Tongue (tissue), 2 donors: ENCODE measurements around the gene DIP2C. TPM values are rescaled to one million over a fixed set of nuclear protein-coding genes. Genes with fewer than 3 reads are reported as not detected.
"Not testable (repeated sequence)": the region's sequence is repeated elsewhere in the genome, so short reads cannot be mapped to it uniquely, and the experiment has no call there.

ENCODE experiments used
- DNase-seq: peaks from one replicate; pipeline ENCODE4 v3.0.0-alpha.2; 2015
- total RNA-seq: library from RNA; depleted of rRNA; stranded (reverse); fragments of >200 nt; gene quantifications from one replicate; pipeline ENCODE4 v1.2.3, GENCODE V29; 2014

The DIP2C gene
- total RNA-seq, 1 donor from 2014 or later: 39.0 TPM

DNA sequence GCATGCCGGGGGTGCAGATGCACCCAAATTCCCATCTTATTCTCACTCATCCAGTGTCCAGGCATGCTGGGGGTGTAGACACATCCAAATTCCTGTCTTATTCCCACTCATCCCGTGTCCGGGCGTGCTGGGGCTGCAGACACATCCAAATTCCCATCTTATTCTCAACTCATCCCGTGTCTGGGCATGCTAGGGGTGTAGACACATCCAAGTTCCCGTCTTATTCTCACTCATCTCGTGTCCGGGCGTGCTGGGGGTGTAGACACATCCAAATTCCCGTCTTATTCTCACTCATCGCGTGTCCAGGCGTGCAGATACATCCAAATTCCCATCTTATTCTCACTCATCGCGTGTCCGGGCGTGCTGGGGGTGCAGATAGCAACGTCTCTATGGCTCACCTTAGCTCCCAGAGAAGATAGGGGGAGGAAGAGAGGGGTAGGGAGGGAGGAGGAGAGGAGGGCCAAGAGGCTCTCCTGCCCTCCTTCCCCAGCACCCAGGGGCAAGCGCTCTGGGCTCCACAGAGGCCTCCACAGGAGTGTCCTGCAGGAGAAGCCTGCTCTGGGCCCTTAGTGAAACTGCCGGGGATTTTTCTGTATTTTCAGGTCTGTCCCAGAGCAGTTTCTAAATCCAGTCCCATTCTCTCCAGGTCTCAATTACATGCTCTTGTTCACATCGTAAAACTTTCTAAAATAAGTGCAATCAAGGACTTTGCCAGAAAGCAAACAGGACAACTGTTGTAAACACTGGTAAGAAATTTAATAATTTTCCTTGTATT, 210.8 kb downstream of the DIP2C start:
- no peak for DNase-seq

DNA sequence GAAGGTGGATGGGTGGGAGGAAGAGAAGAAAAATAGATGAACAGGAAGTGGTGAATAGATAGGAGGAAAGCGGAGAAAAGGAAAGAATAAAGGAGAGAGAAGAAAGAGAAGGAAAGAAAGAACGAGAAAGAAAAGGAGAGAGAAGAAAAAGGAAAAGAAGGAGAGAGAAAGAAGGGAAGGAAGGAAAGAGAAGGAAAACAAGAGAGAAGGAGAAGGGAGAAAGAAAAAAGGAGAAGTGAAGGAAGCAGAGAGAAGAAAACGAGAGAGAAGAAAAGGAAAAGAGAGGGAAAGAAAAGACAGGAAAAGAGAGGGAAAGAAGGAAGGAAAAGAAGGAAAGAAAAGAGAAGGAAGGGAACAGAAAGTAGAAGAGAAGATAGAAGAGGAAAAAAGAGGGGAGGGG, 211.8 kb downstream of the DIP2C start:
- DNase-seq: no peak

DNA sequence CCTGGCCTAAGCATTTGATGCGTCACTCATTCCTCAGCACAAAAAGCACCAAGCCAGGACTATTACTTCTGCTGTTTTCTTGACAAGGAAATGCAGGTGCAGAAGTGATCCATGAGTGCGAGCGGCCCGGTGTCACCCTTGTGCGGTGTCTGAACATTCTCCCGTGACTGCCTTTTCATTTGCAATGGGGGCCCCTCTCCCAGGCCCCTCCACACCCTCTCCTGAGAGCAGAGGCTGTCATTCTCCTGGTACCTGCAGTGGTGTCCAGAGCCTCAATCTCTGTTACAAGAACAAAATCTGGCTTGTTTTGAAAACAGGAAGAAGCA, 213.1 kb downstream of the DIP2C start:
- no peak for DNase-seq

DNA sequence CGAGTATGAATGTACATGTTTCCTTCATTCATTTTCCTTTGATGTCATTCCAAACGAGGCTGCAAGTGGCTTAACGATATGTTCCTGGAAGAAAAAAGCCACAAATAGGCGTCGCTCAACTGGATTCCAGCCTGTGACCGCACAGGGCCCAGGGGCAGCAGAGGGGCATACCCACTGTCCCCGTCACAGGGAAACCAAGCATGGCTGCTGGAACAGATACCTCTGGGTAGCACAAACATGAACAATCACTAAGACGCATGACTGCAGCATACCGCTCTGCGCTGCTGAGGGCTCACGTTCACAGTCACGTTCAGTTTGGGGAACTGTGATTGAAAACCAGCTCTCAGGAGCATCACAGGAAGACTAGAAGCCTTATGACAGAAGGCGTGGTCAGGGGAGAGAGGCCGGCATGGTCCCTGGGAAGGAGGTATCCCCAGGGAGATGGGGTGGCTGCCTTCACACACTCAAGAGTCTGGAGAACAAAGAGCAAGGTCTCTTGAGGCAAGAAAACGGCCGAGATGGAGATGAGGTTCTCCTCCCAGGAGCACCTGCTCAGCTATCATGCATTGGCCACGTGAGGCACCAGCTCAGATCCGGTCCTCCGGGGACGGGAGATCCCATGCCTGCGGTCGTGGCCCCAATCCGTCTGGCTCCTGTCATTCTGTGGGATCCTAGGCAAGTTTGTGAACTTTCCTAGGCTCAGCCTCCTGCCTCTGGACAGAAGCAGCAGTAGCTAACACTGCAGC, 213.6 kb downstream of the DIP2C start:
- DNase-seq: no peak

DNA sequence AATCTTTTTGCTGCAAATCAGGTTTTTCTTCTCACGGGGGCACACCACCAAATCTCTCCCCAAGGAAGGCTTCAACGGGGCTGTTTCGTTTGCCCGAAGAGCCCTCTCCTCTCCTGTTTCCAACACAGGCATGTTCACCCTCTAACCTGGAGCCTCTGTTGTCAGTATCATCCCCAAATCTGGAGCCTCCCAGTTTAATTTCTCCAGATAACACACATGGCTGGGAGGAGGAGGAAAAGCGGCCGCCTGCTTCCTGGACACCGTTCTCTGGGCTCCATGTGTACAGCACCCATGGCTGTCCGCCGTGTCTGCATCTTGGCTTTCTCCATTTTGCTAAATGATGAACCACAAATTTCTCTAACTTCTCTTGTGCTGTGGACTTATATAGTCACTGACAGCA, 214.5 kb downstream of the DIP2C start:
- no peak for DNase-seq

DNA sequence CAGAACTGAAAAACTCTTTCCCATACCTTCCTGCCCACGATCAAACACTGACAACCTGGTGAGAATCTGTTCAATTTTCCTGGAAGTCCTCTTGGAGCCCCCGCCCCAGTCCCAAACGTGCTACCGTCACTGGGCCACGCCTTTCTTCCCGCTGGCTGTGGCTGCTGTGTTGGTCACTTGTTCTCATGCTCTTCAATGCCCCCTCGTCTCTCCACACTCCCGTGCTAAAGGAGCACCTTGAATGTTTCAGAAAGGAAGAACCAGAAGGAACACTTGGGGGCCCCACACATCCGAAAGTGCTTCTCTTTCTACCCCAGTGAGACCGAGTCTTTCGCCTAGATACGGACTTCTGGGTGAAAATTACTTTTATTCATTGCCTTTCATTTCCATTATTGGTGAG, 215.1 kb downstream of the DIP2C start:
- no peak for DNase-seq

DNA sequence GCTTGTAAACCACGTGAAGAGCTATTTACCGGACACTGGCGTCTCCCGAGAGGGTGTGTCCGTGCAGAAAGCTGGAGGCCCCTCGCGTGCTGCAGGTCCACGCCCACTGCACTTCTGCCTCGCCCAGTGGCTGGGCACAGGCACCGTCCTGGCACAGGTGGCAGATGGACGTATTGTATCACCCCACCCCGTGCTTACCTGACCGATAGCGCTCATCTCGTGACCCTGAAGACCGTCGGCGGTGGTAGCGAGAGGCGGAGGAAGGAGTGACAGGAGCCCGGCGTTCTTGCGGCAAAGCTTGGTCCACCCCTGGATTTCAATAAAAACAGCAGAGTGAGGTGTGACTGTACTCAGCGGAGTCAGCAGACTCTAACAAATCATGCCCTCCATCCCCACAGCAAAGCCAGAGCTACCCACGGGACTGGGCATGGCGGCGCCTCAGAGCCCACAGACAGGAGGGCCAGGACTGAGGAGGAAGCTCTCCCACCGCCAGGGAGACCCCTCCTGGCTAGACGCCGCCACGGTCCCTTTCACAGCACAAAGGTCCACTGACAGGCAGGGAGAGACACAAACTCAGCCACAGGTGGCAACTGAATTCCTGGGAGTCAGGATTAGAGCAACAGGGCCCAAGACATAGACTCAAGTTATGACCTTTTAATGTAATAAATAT, 217.1 kb downstream of the DIP2C start:
- no peak for DNase-seq

DNA sequence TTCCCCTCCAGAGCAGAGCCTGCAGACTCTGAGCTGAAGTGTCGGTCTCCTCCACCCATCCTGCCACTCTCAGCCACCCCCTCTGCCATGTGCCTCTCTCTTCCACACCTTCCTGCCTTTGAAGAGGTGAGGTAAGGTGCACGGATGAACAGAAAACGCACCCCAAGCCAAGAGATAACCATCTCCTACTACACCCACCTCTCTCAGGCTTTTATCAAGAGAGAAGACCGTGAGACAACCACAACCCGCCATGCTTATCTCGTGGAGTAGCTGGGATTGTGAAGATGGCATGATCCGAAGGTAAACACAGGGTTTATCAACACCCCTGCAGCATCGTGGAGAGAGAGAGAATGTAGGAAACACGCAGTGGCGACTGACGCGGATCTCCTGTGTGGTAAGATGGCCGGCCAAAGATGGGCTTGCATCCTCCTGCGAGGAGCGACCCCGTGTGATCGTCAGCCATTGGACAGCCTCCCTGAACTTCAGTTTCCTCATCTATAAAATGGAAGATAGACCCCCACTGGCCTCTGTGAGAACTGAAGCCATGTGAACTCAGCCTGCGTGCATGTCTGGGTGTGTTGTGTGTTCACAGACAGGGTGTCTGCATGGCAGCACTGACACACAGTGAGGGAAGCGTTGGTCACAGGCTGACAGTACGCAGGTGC, 219.0 kb downstream of the DIP2C start:
- DNase-seq: no peak

DNA sequence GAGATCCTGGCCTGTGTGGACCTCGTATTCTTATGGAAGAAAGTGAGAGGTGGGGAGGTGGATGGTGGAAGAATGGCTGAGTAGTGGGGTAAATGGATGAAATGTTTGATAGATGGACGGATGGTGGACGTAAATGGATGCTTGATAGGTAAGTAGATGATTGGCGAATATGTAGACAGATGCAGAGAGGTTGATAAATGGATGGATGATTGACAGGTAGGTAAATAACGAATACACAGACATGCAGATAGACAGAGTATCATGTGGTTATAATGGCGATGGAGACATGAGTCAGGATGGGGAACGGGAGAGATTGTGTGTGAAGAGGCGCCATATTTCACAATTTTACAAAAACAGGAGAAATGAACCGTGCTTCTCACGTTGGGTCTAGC, 219.5 kb downstream of the DIP2C start:
- no peak for DNase-seq

DNA sequence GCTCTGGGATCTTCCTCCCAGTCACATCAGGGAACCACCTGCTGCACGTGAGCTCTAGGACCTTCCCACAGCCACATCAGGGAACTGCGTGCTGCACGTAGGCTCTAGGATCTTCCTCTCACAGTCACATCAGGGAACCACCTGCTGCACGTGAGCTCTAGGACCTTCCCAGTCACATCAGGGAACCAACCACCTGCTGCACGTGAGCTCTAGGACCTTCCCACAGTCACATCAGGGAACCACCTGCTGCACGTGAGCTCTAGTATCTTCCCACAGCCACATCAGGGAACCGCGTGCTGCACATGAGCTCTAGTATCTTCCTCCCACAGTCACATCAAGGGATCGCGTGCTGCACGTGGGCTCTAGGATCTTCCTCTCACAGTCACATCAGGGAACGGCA, 229.7 kb downstream of the DIP2C start:
- no peak for DNase-seq

DNA sequence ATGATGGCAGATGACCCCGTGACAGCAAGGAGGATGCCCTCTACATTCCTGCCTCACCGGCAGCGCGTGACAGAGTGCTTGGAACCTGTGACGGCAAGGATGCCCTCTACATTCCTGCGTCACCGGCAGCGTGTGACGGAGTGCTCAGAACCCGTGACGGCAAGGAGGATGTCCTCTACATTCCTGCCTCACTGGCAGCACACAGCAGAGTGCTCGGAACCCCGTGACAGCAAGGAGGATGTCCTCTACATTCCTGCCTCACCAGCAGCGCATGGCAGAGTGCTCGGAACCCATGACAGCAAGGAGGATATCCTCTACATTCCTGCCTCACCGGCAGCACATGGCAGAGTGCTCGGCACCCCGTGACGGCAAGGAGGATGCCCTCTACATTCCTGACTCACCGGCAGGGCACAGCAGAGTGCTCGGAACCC, 231.0 kb downstream of the DIP2C start:
- no peak for DNase-seq

DNA sequence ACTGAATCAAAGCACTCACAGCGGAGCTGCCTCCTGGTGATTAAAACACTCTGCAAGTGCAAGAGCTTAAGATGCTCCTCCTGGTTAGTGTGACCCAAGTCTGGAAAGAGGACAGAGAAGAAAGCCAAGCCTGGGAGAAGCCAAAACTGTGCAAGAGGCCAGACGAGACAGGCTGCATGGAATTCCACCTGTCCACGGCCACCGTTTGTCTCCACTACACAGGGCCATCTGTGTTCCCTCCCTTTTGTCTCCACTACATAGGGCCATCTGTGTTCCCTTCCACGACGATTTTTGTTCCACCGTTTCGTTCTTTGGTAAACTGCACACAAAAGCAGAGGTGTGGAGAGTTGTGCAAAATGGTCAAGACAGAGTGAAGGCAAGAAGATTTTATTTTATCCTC, 233.0 kb downstream of the DIP2C start:
- no peak for DNase-seq

DNA sequence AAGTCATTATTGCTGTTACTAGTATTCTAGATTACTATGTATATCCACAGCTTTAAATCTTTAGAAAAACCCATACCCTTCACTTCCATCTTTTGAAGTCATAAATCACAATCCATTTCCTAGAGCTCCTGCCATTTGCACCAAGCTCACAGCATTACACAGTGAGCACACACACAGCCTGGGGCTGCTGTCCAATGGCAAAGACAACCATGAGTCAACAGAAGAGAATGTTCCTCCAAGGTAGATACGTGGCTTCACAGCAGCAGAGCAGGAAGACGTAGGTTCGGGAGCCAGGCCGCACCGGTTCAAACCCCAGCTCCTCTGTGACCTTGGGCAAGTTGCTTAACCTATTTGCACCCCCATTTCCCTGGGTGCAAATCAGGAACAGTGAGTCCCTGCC, 234.6 kb downstream of the DIP2C start:
- DNase-seq: no peak

DNA sequence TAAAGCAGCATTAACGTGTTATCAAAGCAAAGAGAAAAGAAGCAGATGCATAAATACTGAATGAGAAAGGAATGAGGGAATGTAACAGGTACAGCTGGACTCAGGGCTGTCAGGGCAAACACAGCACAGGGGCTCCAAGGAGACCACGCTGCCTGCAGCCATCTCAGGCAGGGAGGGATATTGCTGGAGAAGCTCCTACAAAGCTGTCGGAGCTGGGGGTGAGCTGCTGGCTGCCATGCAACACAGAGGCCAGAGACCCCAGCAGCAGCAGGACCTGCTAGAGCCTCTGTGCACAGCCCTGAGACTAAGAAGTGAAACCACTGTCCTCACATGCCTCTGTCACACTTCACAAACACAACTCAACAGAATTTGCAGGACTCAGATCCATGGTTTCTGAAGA, 235.8 kb downstream of the DIP2C start:
- DNase-seq: no peak

DNA sequence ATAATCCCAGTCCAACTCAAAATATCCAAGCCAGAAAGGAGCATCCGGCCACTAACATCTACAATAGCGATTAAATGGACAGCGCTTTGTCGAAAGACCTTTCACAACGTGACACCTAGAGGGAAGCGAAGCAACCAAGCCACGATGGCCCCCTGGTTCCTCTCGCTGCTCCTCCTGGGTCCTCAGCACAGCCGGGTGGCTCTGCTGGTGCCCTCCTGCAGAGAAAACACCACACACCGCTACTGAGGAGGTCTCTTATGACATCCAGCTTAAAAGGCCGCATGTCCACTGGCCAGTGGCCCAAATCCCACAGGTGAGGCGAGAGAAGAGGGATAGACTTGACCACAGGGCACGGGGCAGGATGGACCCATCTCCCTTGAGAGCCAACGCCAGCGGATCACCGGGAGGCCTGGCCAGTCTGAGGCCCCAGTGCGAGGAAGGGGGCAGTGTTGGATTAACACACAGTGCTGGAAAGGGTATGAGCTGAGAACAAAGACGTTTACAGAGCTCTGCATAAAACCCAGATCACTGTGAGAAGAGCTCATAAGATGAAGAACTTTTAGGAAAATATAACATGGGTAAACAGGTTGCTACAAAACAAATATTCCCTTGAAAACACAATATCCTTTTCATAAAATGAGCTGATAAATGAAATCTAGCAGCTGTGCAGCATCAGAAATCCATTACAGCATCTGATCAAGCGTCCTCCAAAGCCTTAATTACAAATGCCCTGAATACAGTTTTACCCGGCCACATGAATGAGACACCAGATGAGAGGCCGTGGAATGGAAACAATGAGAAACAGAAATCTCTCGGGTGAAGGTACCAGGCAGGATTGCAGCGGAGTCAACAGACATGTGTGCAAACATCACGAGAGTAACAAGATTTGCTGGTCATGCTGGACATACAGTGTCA, 236.7 kb downstream of the DIP2C start:
- no peak for DNase-seq

DNA sequence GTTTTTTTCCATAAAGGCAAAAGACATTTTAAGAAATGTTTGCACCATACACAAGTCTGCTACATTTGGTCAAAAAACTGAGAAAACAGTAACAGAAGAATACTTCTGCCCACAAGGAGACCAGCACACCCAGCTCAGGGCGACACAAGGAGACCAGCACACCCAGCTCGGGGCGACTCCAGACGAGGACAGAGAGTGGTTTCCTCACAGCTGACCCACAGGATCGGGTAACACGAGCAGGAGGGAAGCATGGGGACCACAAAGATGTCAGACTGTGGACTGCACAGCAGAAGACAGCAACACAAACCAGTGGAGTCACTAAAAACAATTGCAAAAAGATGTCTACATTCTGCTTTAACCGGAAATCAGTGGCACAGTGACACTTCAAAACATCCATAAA, 237.6 kb downstream of the DIP2C start:
- peak; percentile 31 for DNase-seq

DNA sequence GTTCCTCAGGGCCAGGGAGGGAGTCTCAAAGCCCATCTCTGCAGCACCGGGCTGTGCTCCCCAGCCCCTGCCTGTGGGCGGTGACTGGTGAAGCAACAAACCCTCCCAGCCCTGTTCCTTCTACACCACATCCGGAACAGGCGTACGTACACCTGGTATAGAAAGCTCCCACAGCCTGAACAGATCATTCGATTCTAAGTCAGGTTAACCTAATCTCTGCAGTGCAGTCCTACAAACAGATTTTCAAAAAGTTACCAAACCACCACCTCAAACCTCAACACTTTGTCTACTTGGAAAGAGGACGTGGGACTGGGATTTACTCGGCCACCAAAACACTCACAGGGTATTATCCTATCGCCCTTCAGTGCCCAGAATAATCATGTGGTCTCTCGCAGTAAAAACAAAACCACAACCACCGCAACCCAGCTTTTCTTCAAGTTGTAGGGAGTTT, 238.4 kb downstream of the DIP2C start:
- DNase-seq: no peak

DNA sequence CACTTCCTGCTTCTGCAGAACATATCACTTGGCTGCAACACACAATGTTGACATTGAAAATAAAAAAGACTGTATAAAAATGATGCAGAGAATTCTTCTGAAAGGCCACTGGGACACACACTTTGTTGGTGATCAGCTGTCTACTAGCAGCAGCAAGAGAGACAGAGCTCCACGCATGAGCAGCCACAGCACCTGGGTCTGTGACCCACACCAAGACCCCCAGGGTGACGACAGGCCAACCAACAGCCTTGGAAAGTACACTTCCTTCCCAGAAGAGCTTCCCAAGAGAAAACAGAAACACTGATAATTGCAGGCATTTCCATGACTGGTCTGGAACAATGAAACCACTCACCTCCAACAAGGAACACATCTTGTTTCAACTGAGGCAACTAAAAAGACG, 239.0 kb downstream of the DIP2C start:
- DNase-seq: no peak

DNA sequence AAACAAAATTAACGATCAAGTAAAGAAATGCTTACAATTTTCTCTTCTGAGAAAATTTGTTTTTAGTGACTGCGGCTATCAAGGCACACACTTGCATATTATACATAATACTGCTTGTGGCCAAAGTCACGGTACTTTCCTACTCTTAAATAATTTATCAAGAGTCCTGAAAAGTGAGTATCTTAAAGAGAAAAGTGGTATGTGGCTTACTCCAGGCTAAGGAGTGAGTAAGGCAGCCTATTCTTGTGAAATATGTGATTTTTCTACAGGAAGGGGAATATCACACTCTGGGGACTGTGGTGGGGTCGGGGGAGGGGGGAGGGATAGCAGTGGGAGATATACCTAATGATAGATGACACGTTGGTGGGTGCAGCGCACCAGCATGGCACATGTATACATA, 240.1 kb downstream of the DIP2C start:
- DNase-seq: not testable (repeated sequence)

DNA sequence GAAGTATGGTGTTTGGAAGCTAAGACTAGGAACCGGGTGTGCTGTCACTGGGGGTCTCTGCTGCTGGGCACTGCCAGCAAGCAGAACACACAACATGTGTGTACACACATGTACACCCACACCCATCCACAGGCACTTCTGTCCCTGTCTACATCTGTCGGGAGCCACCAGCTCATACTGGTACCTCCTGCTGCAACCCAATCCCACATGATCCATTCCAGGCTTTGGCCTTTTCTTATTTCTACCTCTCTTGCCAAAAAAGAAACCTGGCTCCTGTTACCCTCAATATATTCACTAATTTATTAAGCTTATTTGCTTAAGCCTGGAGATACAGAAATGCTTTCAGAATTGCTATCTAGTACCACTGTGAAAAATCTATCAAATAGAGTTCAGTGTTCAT, 246.0 kb downstream of the DIP2C start:
- DNase-seq: no peak

DNA sequence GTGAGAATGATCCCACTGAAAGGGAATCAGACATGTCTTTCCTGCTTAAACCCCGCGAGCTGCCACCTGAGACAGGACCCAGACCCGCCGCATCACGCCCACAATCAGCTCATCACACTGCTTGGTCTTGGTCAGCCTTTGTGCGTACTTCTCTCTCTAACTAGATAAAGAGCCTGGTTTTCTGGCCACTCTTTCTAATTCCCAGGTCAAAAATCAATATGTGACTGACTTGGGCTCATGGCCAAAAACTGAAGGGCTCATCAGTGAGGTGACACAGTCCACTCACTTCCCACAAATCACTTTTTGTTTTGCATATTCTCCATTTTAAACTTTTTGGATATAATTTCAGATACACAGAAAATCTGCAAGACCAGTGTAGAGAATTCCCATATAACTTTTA, 247.3 kb downstream of the DIP2C start:
- no peak for DNase-seq

DNA sequence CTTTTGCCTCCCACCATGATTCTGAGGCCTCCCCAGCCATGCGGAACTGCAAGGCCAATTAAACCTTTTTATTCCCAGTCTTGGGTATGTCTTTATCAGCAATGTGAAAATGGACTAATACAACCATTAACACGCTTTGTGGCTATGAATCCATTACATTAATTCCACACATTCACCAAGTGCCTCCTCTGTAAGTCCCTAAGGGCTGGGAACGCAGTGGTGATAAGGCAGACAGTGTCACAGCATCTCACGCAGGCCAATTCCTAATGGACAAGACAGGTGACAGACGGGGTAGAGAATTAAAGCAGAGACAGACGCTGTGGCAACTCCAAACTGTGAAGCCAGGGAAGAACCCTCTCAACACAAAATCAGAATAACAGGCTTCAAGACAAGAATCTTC, 247.8 kb downstream of the DIP2C start:
- DNase-seq: no peak
